Loucy (cell line): ENCODE data around the gene EPHA7.

Source experiments
- H2AFZ ChIP-seq: fragments of 200-600 bp; sonication (generic); 2 replicates; pipeline ENCODE4 v1.6.0; 2016; ENCODE audit warnings: antibody characterized with exemption, mild to moderate bottlenecking, low read length, moderate library complexity
- H3F3A ChIP-seq: fragments of 200-600 bp; 2 replicates; pipeline ENCODE4 v1.6.0; 2016; ENCODE audit warnings: antibody characterized with exemption, low read depth, mild to moderate bottlenecking
- H3K27me3 ChIP-seq: fragments of 200-600 bp; sonication (generic); 2 replicates; pipeline ENCODE4 v1.6.1; 2014; ENCODE audit warnings: low read length, mild to moderate bottlenecking; ENCODE audit not compliant: insufficient read depth, poor library complexity, severe bottlenecking
- H3K36me3 ChIP-seq: fragments of 200-600 bp; sonication (generic); 2 replicates; pipeline ENCODE4 v1.6.1; 2016; ENCODE audit warnings: low read length; ENCODE audit not compliant: insufficient read depth
- H3K4me1 ChIP-seq: fragments of 200-600 bp; sonication (generic); 2 replicates; pipeline ENCODE4 v1.5.1; 2014; ENCODE audit warnings: low read length, mild to moderate bottlenecking; ENCODE audit not compliant: insufficient read depth, poor library complexity, severe bottlenecking
- H3K4me2 ChIP-seq: fragments of 200-600 bp; sonication (generic); 2 replicates; pipeline ENCODE4 v1.6.0; 2014; ENCODE audit warnings: antibody characterized with exemption, low read length, low read depth, mild to moderate bottlenecking; ENCODE audit not compliant: poor library complexity, severe bottlenecking
- H3K4me3 ChIP-seq: fragments of 200-600 bp; sonication (generic); 2 replicates; pipeline ENCODE4 v1.5.1; 2014; ENCODE audit warnings: low read length, mild to moderate bottlenecking, mixed read lengths; ENCODE audit not compliant: poor library complexity, severe bottlenecking
- H3K79me2 ChIP-seq: fragments of 200-600 bp; sonication (generic); 2 replicates; pipeline ENCODE4 v1.6.1; 2014; ENCODE audit warnings: low read length; ENCODE audit not compliant: insufficient read depth
- H3K9ac ChIP-seq: fragments of 200-600 bp; sonication (generic); 2 replicates; pipeline ENCODE4 v1.6.0; 2014; ENCODE audit warnings: mild to moderate bottlenecking, low read depth, low read length, moderate library complexity; ENCODE audit not compliant: poor library complexity, severe bottlenecking
- H3K9me2 ChIP-seq: fragments of 200-600 bp; sonication (generic); replicated peaks from 2 replicates; pipeline ENCODE4 v1.6.1; 2016; ENCODE audit warnings: low read depth, low read length, mixed read lengths
- H3K9me3 ChIP-seq: fragments of 200-600 bp; sonication (generic); 2 replicates; pipeline ENCODE4 v1.6.1; 2014; ENCODE audit warnings: mild to moderate bottlenecking, antibody characterized with exemption, low read length, low read depth; ENCODE audit not compliant: insufficient read depth
- H4K20me1 ChIP-seq: fragments of 200-600 bp; sonication (generic); 2 replicates; pipeline ENCODE4 v1.6.0; 2014; ENCODE audit warnings: antibody characterized with exemption, low read length, mild to moderate bottlenecking; ENCODE audit not compliant: insufficient read depth, poor library complexity, severe bottlenecking
- EZH2phosphoT487 ChIP-seq: fragments of 200-600 bp; IDR thresholded peaks from 2 replicates; pipeline ENCODE4 v1.6.1; 2018; ENCODE audit warnings: antibody characterized with exemption, mild to moderate bottlenecking, moderate library complexity, borderline replicate concordance
- TF ChIP-seq, protein P1 (sequence below): fragments of 200-600 bp; sonication (generic); conservative IDR thresholded peaks from 2 replicates; pipeline ENCODE4 v1.5.1; 2014; ENCODE audit warnings: mild to moderate bottlenecking, antibody characterized with exemption, low read length

The EPHA7 gene

DNA sequence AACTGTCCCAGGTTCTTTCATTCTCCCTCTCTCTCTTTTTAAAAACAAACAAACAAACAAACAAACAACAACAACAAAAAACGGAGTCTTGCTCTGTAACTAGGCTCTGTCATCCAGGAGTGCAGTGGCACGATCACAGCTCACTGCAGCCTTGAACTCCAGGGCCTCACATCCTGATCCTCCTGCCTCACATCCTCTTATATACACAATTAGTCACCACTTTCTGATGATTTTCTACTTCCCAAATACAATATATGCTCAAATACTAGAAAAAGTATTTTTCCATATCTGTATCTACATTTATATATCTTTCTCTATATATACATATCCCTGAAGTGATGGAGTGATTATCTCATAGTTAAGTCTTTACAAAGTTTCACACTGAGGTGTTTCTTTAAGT, 170.7 kb downstream of the EPHA7 start:
- no peak overlapping the region for H3K4me3 ChIP-seq

DNA sequence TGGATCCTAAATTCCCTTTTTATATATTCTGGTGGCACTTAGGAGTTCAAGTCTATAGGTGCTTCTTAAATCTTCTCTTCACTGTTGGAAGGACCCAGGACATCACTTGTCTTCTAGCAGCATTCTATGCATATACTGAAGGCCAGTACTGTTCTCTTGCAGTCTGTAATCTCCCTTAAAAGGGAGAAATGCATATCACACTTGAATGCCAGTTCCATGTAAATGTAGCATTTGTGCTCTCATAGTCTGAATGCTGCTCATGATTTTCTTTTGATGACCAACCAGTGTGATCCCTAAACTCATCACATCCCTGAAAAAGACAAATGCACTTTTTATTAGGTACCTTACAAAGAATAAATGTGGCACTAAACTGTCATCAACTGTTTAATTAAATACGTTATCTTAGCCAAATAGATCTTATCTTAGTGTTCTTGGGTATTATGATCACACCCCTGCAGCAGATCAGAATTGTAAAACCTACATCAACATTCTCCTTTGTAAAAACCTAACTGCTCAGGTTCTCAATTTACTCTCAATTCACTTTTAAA, 176.1 kb downstream of the EPHA7 start:
- H2AFZ ChIP-seq = no peak overlapping the region
- no peak overlapping the region for H3K4me3 ChIP-seq
- H3K4me1 ChIP-seq = no peaks in the 10 kb centered on the region
- TF ChIP-seq, protein P1, sequence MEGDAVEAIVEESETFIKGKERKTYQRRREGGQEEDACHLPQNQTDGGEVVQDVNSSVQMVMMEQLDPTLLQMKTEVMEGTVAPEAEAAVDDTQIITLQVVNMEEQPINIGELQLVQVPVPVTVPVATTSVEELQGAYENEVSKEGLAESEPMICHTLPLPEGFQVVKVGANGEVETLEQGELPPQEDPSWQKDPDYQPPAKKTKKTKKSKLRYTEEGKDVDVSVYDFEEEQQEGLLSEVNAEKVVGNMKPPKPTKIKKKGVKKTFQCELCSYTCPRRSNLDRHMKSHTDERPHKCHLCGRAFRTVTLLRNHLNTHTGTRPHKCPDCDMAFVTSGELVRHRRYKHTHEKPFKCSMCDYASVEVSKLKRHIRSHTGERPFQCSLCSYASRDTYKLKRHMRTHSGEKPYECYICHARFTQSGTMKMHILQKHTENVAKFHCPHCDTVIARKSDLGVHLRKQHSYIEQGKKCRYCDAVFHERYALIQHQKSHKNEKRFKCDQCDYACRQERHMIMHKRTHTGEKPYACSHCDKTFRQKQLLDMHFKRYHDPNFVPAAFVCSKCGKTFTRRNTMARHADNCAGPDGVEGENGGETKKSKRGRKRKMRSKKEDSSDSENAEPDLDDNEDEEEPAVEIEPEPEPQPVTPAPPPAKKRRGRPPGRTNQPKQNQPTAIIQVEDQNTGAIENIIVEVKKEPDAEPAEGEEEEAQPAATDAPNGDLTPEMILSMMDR = no peak
- no peak for TF ChIP-seq EZH2phosphoT487
- no peaks in the 10 kb centered on the region for H3K36me3 ChIP-seq
- H3K9me3 ChIP-seq = no peaks in the 10 kb centered on the region
- no peaks in the 10 kb centered on the region for H3K79me2 ChIP-seq
- H3K27me3 ChIP-seq = no peaks in the 10 kb centered on the region
- H3K9ac ChIP-seq = no peak overlapping the region
- no peaks in the 10 kb centered on the region for H3K9me2 ChIP-seq
- H3F3A ChIP-seq = no peaks in the 10 kb centered on the region
- no peaks in the 10 kb centered on the region for H4K20me1 ChIP-seq
- no peak overlapping the region for H3K4me2 ChIP-seq

More for the DNA sequence above, 170.7 kb downstream of the EPHA7 start:
- no peaks in the 10 kb centered on the region for H3F3A ChIP-seq
- H3K4me1 ChIP-seq = no peaks in the 10 kb centered on the region
- no peak for TF ChIP-seq EZH2phosphoT487
- TF ChIP-seq, protein P1 = no peak
- no peaks in the 10 kb centered on the region for H3K9me2 ChIP-seq
- H3K9me3 ChIP-seq = no peaks in the 10 kb centered on the region
- no peaks in the 10 kb centered on the region for H4K20me1 ChIP-seq
- no peak overlapping the region for H3K9ac ChIP-seq
- no peak overlapping the region for H3K4me2 ChIP-seq
- H3K27me3 ChIP-seq = no peaks in the 10 kb centered on the region
- no peaks in the 10 kb centered on the region for H3K36me3 ChIP-seq
- H2AFZ ChIP-seq = no peak overlapping the region
- H3K79me2 ChIP-seq = no peaks in the 10 kb centered on the region

GRCh38 chr6:93242049-93242448, 177.3 kb downstream of the EPHA7 start:
- H3K4me2 ChIP-seq = no peak overlapping the region
- TF ChIP-seq, protein P1 = no peak
- TF ChIP-seq EZH2phosphoT487 = no peak

More at GRCh38 chr6:93242049-93242448, 177.3 kb downstream of the EPHA7 start:
- Histone ChIP-seq H3K9me2 (no peaks in the 10 kb centered on the region), H3K9me3 (no peaks in the 10 kb centered on the region), H3K9ac (no peak overlapping the region), H3K27me3 (no peaks in the 10 kb centered on the region), H3K36me3 (no peaks in the 10 kb centered on the region), H4K20me1 (no peaks in the 10 kb centered on the region), H3K4me1 (no peaks in the 10 kb centered on the region), H3K79me2 (no peaks in the 10 kb centered on the region), H2AFZ (no peak overlapping the region), H3F3A (no peaks in the 10 kb centered on the region), H3K4me3 (no peak overlapping the region)
